Mononuclear cell (primary cell): Measurements from ENCODE around the gene OPRL1. TPM values are rescaled to one million over a fixed set of nuclear protein-coding genes. Genes with fewer than 3 reads are reported as not detected.
A peak's percentile ranks its signal among the peaks of the same experiment; 100 is the strongest.
"Not testable (repeated sequence)": the region's sequence is repeated elsewhere in the genome, so short reads cannot be mapped to it uniquely, and the experiment has no call there.

Experiments
- H3K27me3 ChIP-seq: 2 replicates; pipeline ENCODE4 v1.6.0; 2011; ENCODE audit warnings: low read length, control low read depth; ENCODE audit not compliant: insufficient read depth
- H3K4me1 ChIP-seq: 2 replicates; pipeline ENCODE4 v1.5.1; 2011; ENCODE audit warnings: mild to moderate bottlenecking, low read length, control low read depth; ENCODE audit not compliant: insufficient read depth
- H3K4me3 ChIP-seq: 2 replicates; pipeline ENCODE4 v1.5.1; 2011; ENCODE audit warnings: mild to moderate bottlenecking, low read length, moderate library complexity
- H3K9me3 ChIP-seq: 2 replicates; pipeline ENCODE4 v1.5.1; 2011; ENCODE audit warnings: low read depth, mild to moderate bottlenecking, control low read depth, low read length
- total RNA-seq: library from RNA; depleted of rRNA; stranded (reverse); fragments of >200 nt; gene quantifications from one replicate; pipeline ENCODE4 v1.2.3, GENCODE V29; 2012

Gene OPRL1
- total RNA-seq, 1 donor: 1.3 TPM

- Histone ChIP-seq H3K27me3 (peaks cover 18% of the 10 kb centered on the region), H3K9me3 (no peaks in the 10 kb centered on the region), H3K4me1 (peaks cover 60% of the 10 kb centered on the region), H3K4me3 (peak overlapping the region; percentile 67)
Observed at GRCh38 chr20:64080813-64081623, 1.1 kb downstream of the OPRL1 start.

GRCh38 chr20:64081624-64081964 is 1.7 kb downstream of the OPRL1 start:
- H3K4me1 ChIP-seq: peaks cover 54% of the 10 kb centered on the region
- H3K9me3 ChIP-seq: no peaks in the 10 kb centered on the region
- H3K27me3 ChIP-seq: peaks cover 18% of the 10 kb centered on the region
- no peak overlapping the region for H3K4me3 ChIP-seq

- no peak overlapping the region for H3K4me3 ChIP-seq
- H3K4me1 ChIP-seq: peaks cover 48% of the 10 kb centered on the region
- no peaks in the 10 kb centered on the region for H3K9me3 ChIP-seq
- peaks cover 18% of the 10 kb centered on the region for H3K27me3 ChIP-seq
Observed at GRCh38 chr20:64082126-64082731, 2.3 kb downstream of the OPRL1 start.

- Histone ChIP-seq H3K4me1 (peaks cover 43% of the 10 kb centered on the region), H3K27me3 (peaks cover 18% of the 10 kb centered on the region), H3K4me3 (peak overlapping the region; percentile 34), H3K9me3 (no peaks in the 10 kb centered on the region)
Observed at GRCh38 chr20:64082820-64083377, 3.0 kb downstream of the OPRL1 start.

GRCh38 chr20:64083378-64083803 is 3.5 kb downstream of the OPRL1 start:
- H3K4me1 ChIP-seq: peaks cover 43% of the 10 kb centered on the region
- H3K27me3 ChIP-seq: peaks cover 18% of the 10 kb centered on the region
- H3K9me3 ChIP-seq: no peaks in the 10 kb centered on the region
- peak overlapping the region; percentile 34 for H3K4me3 ChIP-seq

- H3K4me3 ChIP-seq: peak within 1 kb of the TSS; percentile 34
- H3K27me3 ChIP-seq: peaks cover 18% of the 10 kb centered on the region
- no peaks in the 10 kb centered on the region for H3K9me3 ChIP-seq
- H3K4me1 ChIP-seq: peaks cover 43% of the 10 kb centered on the region
Observed at GRCh38 chr20:64083804-64084684, 4.2 kb downstream of the OPRL1 start, which contains the start of gene LKAAEAR1. LKAAEAR1 (minus strand) TSS chr20:64084398; CDS start chr20:64084219, 179 bp downstream.

GRCh38 chr20:64084685-64085152 is 4.8 kb downstream of the OPRL1 start:
- peaks cover 18% of the 10 kb centered on the region for H3K27me3 ChIP-seq
- H3K9me3 ChIP-seq: no peaks in the 10 kb centered on the region
- H3K4me1 ChIP-seq: peaks cover 43% of the 10 kb centered on the region
- H3K4me3 ChIP-seq: no peak overlapping the region

GRCh38 chr20:64086801-64087200 is 6.9 kb downstream of the OPRL1 start:
- H3K27me3 ChIP-seq: peaks cover 18% of the 10 kb centered on the region
- peaks cover 30% of the 10 kb centered on the region for H3K4me1 ChIP-seq
- no peak overlapping the region for H3K4me3 ChIP-seq
- no peaks in the 10 kb centered on the region for H3K9me3 ChIP-seq

GRCh38 chr20:64087226-64087825 is 7.4 kb downstream of the OPRL1 start:
- not testable (repeated sequence) for H3K9me3 ChIP-seq, H3K4me3 ChIP-seq
- H3K27me3 ChIP-seq: peaks cover 18% of the 10 kb centered on the region
- H3K4me1 ChIP-seq: peaks cover 24% of the 10 kb centered on the region

- H3K4me1 ChIP-seq: peaks cover 13% of the 10 kb centered on the region
- H3K9me3 ChIP-seq, H3K4me3 ChIP-seq: not testable (repeated sequence)
- peaks cover 18% of the 10 kb centered on the region for H3K27me3 ChIP-seq
Observed at GRCh38 chr20:64088586-64088985, 8.7 kb downstream of the OPRL1 start.

GRCh38 chr20:64090165-64090564 is 10.3 kb downstream of the OPRL1 start:
- H3K4me3 ChIP-seq: no peak overlapping the region

GRCh38 chr20:64091340-64091739 is 11.5 kb downstream of the OPRL1 start:
- no peaks in the 10 kb centered on the region for H3K9me3 ChIP-seq
- H3K4me3 ChIP-seq: no peak overlapping the region
- H3K4me1 ChIP-seq: no peaks in the 10 kb centered on the region
- H3K27me3 ChIP-seq: no peaks in the 10 kb centered on the region

More at GRCh38 chr20:64090165-64090564, 10.3 kb downstream of the OPRL1 start:
- no peaks in the 10 kb centered on the region for H3K9me3 ChIP-seq
- peaks cover 7% of the 10 kb centered on the region for H3K27me3 ChIP-seq
- no peaks in the 10 kb centered on the region for H3K4me1 ChIP-seq

- no peaks in the 10 kb centered on the region for H3K4me1 ChIP-seq
- H3K9me3 ChIP-seq: no peaks in the 10 kb centered on the region
- no peaks in the 10 kb centered on the region for H3K27me3 ChIP-seq
- no peak overlapping the region for H3K4me3 ChIP-seq
Observed at GRCh38 chr20:64091770-64092169, 11.9 kb downstream of the OPRL1 start.

GRCh38 chr20:64092258-64093012 is 12.6 kb downstream of the OPRL1 start:
- no peaks in the 10 kb centered on the region for H3K9me3 ChIP-seq
- no peaks in the 10 kb centered on the region for H3K27me3 ChIP-seq

More at GRCh38 chr20:64092258-64093012, 12.6 kb downstream of the OPRL1 start:
- Histone ChIP-seq H3K4me3 (no peak overlapping the region), H3K4me1 (no peaks in the 10 kb centered on the region)
